Common myeloid progenitor, CD34-positive (primary cell): ENCODE data around the gene C14orf180.
"Not testable (repeated sequence)": the region's sequence is repeated elsewhere in the genome, so short reads cannot be mapped to it uniquely, and the experiment has no call there.

Experiments used
- CTCF ChIA-PET: fragments of 350-600 bp; sonication (Branson Sonifier 250); formaldehyde crosslinking; loops from one replicate; lab custom pipeline; 2021; ENCODE audit warnings: antibody characterized with exemption; lab: Charles Lee
- POLR2A ChIA-PET: fragments of 350-600 bp; sonication (Branson Sonifier 250); formaldehyde crosslinking; loops from one replicate; lab custom pipeline; 2021; ENCODE audit warnings: antibody characterized with exemption; lab: Charles Lee
- DNase-seq, 3 donors: peaks; one replicate each; pipeline versions ENCODE4 v3.0.0 to v3.0.0-alpha.2; 2013
- H3K27ac ChIP-seq, 2 experiments: 1 replicate in 1 of 2; 2 replicates in 1 of 2; pipeline ENCODE4 v1.7.0; 2013; ENCODE audit warnings: inconsistent platforms in 2 of 2, low read length in 2 of 2, mild to moderate bottlenecking in 2 of 2, low read depth in 1 of 2, moderate library complexity in 1 of 2; ENCODE audit not compliant: severe bottlenecking in 2 of 2, insufficient read depth in 1 of 2, poor library complexity in 1 of 2
- H3K27me3 ChIP-seq, 5 experiments: replicated peaks in 2 of 5; 1 replicate in 3 of 5; 2 replicates in 2 of 5; pipeline versions ENCODE4 v1.6.1 to v1.7.0; 2013; ENCODE audit warnings: low read length in 4 of 5, mild to moderate bottlenecking in 2 of 5, moderate library complexity in 2 of 5, inconsistent platforms in 1 of 5; ENCODE audit not compliant: insufficient read depth in 5 of 5, control insufficient read depth in 4 of 5
- H3K36me3 ChIP-seq, 4 experiments: 1 replicate in 2 of 4; 2 replicates in 2 of 4; pipeline versions ENCODE4 v1.6.1 to v1.7.0; 2013; ENCODE audit warnings: low read length in 3 of 4, control low read depth in 1 of 4, mild to moderate bottlenecking in 1 of 4; ENCODE audit not compliant: control insufficient read depth in 4 of 4, insufficient read depth in 4 of 4
- H3K4me1 ChIP-seq, 4 experiments: 1 replicate in 3 of 4; 2 replicates in 1 of 4; pipeline versions ENCODE4 v1.6.1 to v1.7.1; 2013; ENCODE audit warnings: low read length in 3 of 4, mild to moderate bottlenecking in 3 of 4, control low read depth in 1 of 4, inconsistent platforms in 1 of 4, moderate library complexity in 1 of 4; ENCODE audit not compliant: control insufficient read depth in 4 of 4, insufficient read depth in 4 of 4; ENCODE audit errors: control extremely low read depth in 1 of 4
- H3K4me3 ChIP-seq, 7 experiments: 1 replicate in 4 of 7; 2 replicates in 3 of 7; pipeline versions ENCODE4 v1.5.1 to v1.7.0; 2013; ENCODE audit warnings: mild to moderate bottlenecking in 7 of 7, low read length in 6 of 7, moderate library complexity in 6 of 7, inconsistent platforms in 2 of 7, low read depth in 2 of 7, control low read depth in 1 of 7; ENCODE audit not compliant: insufficient read depth in 4 of 7, control insufficient read depth in 1 of 7; ENCODE audit errors: extremely low read depth in 1 of 7
- H3K9me3 ChIP-seq, 5 experiments: 1 replicate in 4 of 5; 2 replicates in 1 of 5; pipeline versions ENCODE4 v1.6.1 to v1.7.1; 2013; ENCODE audit warnings: low read length in 4 of 5, mild to moderate bottlenecking in 2 of 5, inconsistent platforms in 1 of 5, low read depth in 1 of 5, moderate library complexity in 1 of 5; ENCODE audit not compliant: control insufficient read depth in 4 of 5, insufficient read depth in 2 of 5; ENCODE audit errors: control extremely low read depth in 1 of 5
- WGBS: methylation state at CpG from one replicate; pipeline ENCODE4 v1.1.5; 2013; ENCODE audit not compliant: insufficient coverage; 5-methylcytosine and 5-hydroxymethylcytosine counted together

C14orf180 gene

GRCh38 chr14:104636131-104636530 lies 56.6 kb downstream of the C14orf180 start:
- peaks cover 0 to 6% (median 4%) of the 10 kb centered on the region in 4 experiments for H3K4me1 ChIP-seq
- WGBS: 89% methylated on average over 5 of the region's 11 CpGs
- DNase-seq: no peak
- CTCF ChIA-PET: no interaction called here
- no peaks in the 10 kb centered on the region for H3K36me3 ChIP-seq
- no peak overlapping the region for H3K27ac ChIP-seq
- no peak overlapping the region for H3K4me3 ChIP-seq
- H3K27me3 ChIP-seq: peaks cover 0 to 29% (median 8%) of the 10 kb centered on the region in 5 experiments
- H3K9me3 ChIP-seq: no peaks in the 10 kb centered on the region
- POLR2A ChIA-PET: no interaction called here

DNA sequence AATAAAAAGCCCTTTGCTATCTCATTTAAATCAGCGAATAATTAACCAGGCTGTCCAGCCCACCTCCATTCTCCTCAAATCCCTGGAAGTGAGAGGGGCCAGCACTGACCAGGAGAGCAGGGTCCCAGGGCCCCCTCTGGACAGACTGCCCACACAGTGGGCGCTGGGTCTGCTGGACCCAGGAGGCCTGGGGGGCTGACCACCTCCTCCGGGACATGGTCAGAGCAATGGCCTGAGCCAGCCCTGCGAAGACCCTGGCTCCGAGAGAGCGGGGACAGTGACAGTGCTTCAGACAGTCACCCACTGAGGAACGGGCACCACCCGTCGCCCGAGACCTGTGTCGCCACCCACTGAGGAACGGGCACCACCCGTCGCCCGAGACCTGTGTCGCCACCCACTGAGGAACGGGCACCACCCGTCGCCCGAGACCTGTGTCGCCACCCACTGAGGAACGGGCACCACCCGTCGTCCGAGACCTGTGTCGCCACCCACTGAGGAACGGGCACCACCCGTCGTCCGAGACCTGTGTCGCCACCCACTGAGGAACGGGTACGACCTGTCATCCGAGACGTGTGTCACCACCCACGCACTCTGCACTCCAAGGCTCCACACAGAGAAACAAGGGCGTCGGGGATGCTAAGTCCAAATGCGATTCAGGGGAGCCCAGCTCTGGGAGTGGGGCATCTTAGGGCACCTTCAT lies 57.4 kb downstream of the C14orf180 start:
- peaks cover 0 to 27% (median 4%) of the 10 kb centered on the region in 5 experiments for H3K27me3 ChIP-seq
- H3K27ac ChIP-seq, POLR2A ChIA-PET, H3K9me3 ChIP-seq, H3K4me3 ChIP-seq, DNase-seq, H3K36me3 ChIP-seq, CTCF ChIA-PET: not testable (repeated sequence)
- WGBS: 94% methylated on average over 21 of the region's 39 CpGs
- peaks cover 0 to 14% (median 8%) of the 10 kb centered on the region in 4 experiments for H3K4me1 ChIP-seq

DNA sequence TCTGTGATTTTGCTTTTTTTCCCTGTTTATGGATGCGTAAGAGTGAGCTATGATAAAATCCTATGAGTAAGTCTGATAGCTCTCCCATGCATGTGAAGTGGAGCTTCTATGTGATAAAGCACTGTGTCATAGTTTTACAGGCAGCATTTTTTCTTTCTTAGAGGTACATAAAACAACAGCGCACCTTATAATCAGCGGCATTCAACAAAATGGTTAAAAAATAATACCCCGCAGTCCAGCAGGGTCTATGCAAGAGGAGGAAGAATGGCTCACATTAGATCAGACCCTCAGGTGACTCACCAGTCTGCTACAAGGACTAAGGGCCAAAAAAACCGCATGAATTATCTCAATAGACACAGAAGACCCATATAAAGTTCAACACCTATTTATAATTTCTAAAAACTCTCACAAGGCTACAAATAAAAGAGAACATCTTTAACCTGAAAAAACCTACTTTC lies 58.0 kb downstream of the C14orf180 start:
- POLR2A ChIA-PET: no interaction called here
- CTCF ChIA-PET: no interaction called here
- Histone ChIP-seq H3K36me3 (no peaks in the 10 kb centered on the region), H3K27me3 (peaks cover 0 to 23% (median 4%) of the 10 kb centered on the region in 5 experiments), H3K4me1 (peaks cover 0 to 20% (median 13%) of the 10 kb centered on the region in 4 experiments), H3K27ac (no peak overlapping the region), H3K9me3 (no peaks in the 10 kb centered on the region), H3K4me3 (no peak overlapping the region)
- no peak for DNase-seq
- 95% methylated on average over 4 of the region's 5 CpGs for WGBS

DNA sequence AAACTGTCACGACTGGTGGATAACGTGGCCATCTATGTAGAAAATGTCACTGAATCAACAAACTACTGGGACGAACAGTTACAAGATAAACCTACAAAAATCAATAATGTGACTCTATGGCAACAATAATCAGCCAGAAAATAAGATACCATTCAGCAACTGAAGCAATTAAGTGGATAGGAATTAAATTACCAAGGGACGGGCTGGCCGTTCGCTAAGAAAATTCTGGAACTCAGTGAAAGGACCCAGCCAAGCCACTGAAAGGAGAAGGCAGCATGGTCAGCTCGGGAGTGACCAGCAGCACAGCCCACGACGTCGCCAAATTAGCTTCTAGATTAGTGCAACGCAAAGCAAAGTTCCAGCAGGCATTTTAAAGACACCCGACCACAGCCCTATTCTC lies 58.6 kb downstream of the C14orf180 start:
- Histone ChIP-seq H3K36me3 (no peaks in the 10 kb centered on the region), H3K4me3 (no peak overlapping the region), H3K4me1 (peaks cover 0 to 22% (median 14%) of the 10 kb centered on the region in 4 experiments), H3K27ac (no peak overlapping the region), H3K9me3 (no peaks in the 10 kb centered on the region), H3K27me3 (peaks cover 0 to 17% (median 4%) of the 10 kb centered on the region in 5 experiments)
- 77% methylated on average over 9 of the region's 12 CpGs for WGBS
- ChIA-PET CTCF (no interaction called here), POLR2A (no interaction called here)
- DNase-seq: no peak

DNA sequence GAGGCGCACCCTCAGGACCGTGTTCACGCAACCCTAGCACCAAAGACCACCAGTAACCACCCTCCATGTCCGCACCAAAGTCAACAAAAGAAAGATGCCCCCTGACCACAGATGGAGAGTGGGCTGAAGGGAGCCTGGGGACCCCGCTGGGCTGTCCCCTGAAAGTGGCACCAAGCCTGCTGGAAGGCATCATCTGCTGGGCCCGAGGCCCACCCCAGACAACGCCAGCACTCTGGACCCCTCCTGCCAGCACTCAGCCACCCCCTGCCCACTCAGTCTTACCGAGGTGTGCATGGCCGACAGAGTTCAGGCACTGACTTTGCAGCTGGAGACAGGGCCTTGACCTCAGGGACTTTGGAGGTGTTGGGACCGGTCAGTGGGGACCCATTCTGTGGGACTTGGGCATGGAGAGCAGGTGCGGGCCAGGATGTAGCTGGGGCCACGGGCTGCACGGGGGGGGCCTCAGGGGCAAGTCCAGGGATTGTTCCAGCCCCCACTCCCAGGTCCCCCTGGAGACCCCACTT lies 59.4 kb downstream of the C14orf180 start:
- DNase-seq: no peak
- H3K4me3 ChIP-seq: no peak overlapping the region
- ChIA-PET POLR2A (no interaction called here), CTCF (interaction anchor here (0.8 kb wide), 1 partner anchor 13 kb away, joined by 3 read pairs; no protein-coding TSS in a partner anchor)
- WGBS: 88% methylated on average over 5 of the region's 13 CpGs
- no peaks in the 10 kb centered on the region for H3K9me3 ChIP-seq
- H3K27me3 ChIP-seq: peaks cover 0 to 15% (median 4%) of the 10 kb centered on the region in 5 experiments
- no peaks in the 10 kb centered on the region for H3K36me3 ChIP-seq
- H3K27ac ChIP-seq: no peak overlapping the region
- peaks cover 0 to 22% (median 14%) of the 10 kb centered on the region in 4 experiments for H3K4me1 ChIP-seq

DNA sequence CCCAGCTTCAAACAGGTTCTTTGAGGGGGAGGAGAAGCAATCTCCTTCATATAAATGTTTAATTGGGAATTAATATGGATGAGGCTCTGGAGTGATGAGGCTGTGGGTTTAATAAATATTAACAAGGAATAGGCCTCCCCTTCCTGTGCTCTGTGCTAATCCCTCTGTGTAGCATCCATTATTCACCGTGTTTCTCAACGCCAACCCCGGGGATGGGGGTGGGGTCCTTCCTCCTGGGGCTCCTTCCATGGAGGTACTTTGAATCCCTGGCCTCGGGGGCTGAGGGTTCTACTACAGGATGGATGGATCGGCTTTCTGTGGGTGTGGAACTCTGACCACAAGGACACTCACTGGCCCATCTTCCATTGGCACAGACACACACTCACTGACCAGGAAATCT lies 59.9 kb downstream of the C14orf180 start:
- H3K27me3 ChIP-seq: peaks cover 0 to 15% (median 4%) of the 10 kb centered on the region in 5 experiments
- 54% methylated on average over 5 of the region's 5 CpGs for WGBS
- peaks cover 0 to 22% (median 14%) of the 10 kb centered on the region in 4 experiments for H3K4me1 ChIP-seq
- ChIA-PET POLR2A (no interaction called here), CTCF (interaction anchor here (0.8 kb wide), 1 partner anchor 13 kb away, joined by 3 read pairs; no protein-coding TSS in a partner anchor)
- DNase-seq: no peak
- no peaks in the 10 kb centered on the region for H3K36me3 ChIP-seq
- H3K4me3 ChIP-seq: no peak overlapping the region
- H3K9me3 ChIP-seq: no peaks in the 10 kb centered on the region
- H3K27ac ChIP-seq: no peak overlapping the region
